Large intestine (tissue), 12 donors: ENCODE data around the gene S100Z. TPM values are rescaled to one million over a fixed set of nuclear protein-coding genes. Genes with fewer than 3 reads are reported as not detected.
A peak's percentile ranks its signal among the peaks of the same experiment; 100 is the strongest.

Source experiments
- DNase-seq, 2 donors: peaks; one replicate each; pipeline versions ENCODE4 v3.0.0 to v3.0.0-alpha.2; 2013
- H3K27ac ChIP-seq: one replicate; pipeline ENCODE4 v1.5.1; 2013; ENCODE audit warnings: low read length
- H3K27me3 ChIP-seq: 2 replicates; pipeline ENCODE4 v1.6.1; 2013; ENCODE audit warnings: low read length; ENCODE audit not compliant: control insufficient read depth, insufficient read depth
- H3K36me3 ChIP-seq: 2 replicates; pipeline ENCODE4 v1.6.1; 2013; ENCODE audit warnings: low read length; ENCODE audit not compliant: control insufficient read depth, insufficient read depth
- H3K4me1 ChIP-seq: one replicate; pipeline ENCODE4 v1.6.1; 2013; ENCODE audit warnings: low read length; ENCODE audit not compliant: control insufficient read depth, insufficient read depth
- H3K4me3 ChIP-seq: one replicate; pipeline ENCODE4 v1.5.1; 2013; ENCODE audit warnings: low read length
- H3K9me3 ChIP-seq: one replicate; pipeline ENCODE4 v1.6.1; 2013; ENCODE audit warnings: mild to moderate bottlenecking, low read depth, low read length, moderate library complexity; ENCODE audit not compliant: control insufficient read depth
- WGBS: methylation state at CpG from one replicate; pipeline ENCODE4 v1.1.5; 2013; ENCODE audit warnings: low lambda C conversion rate; ENCODE audit not compliant: insufficient coverage; 5-methylcytosine and 5-hydroxymethylcytosine counted together
- long read RNA-seq, 11 donors: transcript quantifications; one replicate each; lab custom pipeline, GENCODE V29; 2026
- polyA plus RNA-seq: library from polyadenylated mRNA; unstranded; fragments of 120-200 nt; gene quantifications from one replicate; pipeline ENCODE4 v1.2.1, GENCODE V29; 2013

The S100Z gene
- polyA plus RNA-seq, result 0.51 TPM
- long read RNA-seq, donor 1, result 0 reads
- long read RNA-seq, donor 2, result 0 reads
- long read RNA-seq, donor 3, result 0 reads
- long read RNA-seq, donor 4, result 0 reads
- long read RNA-seq, donor 5, result 0 reads
- long read RNA-seq, donor 6, result 0 reads
- long read RNA-seq, donor 7, result 0 reads
- long read RNA-seq, donor 8, result 0 reads
- long read RNA-seq, donor 9, partial matches to known transcripts, result 0 of 1 reads
- long read RNA-seq, donor 9, other reads (novel, unspliced or antisense), result 0 of 1 reads
- long read RNA-seq, donor 10, result 0 reads
- long read RNA-seq, donor 11, result 0 reads

DNA sequence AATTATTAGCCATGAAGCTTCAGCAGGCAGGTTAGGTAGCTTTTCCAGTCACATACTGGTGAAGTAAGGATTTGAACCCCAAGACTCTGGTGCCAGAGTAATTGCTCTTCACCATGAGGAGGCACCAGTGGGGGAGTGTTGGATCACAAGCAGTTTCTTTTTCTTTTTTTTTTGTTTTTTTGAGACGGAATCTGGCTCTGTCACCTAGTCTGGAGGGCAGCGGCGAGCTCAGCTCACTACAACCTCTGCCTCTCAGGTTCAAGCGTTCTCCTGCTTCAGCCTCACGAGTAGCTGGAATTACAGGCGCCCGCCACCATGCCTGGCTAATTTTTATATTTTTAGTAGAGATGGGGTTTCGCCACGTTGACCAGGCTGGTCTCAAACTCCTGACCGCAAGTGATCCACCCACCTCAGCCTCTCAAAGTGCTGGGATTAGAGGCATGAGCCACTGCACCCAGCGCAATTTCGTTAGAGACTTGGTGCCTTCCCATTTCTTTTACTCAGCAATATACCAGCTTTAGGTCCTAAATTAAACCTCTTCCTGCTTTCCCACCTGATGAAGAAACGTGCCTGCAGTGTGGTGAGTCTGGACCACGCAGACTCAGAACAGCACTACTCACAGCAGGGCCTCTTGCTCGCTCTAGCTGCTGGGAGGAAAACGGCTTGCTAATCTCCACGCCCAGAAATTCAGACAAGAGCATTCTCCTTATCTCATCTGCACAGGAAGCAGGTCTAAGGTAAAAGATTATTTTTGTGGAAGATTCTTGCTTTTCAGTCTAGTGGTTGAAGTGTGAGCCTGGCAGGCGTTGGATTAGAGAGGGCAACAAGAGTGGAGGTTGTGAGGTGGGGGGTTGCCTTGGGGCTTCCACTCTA is at the start of gene S100Z:
S100Z (plus strand) TSS at position 596 of the 873 bp plus-strand sequence. CDS start 25,346 bp downstream, outside the sequence.
- H3K4me3 ChIP-seq, result no peak within 1 kb of the TSS
- 100% methylated on average over 1 of the region's 18 CpGs for WGBS
- DNase-seq, result peak; percentile 74 to 87
- H3K27me3 ChIP-seq, result no peaks in the 10 kb centered on the region
- peaks cover 38% of the 10 kb centered on the region for H3K4me1 ChIP-seq
- H3K27ac ChIP-seq, result peak within 1 kb of the TSS; percentile 65
- H3K36me3 ChIP-seq, result no peaks in the 10 kb centered on the region
- H3K9me3 ChIP-seq, result no peaks in the 10 kb centered on the region

DNA sequence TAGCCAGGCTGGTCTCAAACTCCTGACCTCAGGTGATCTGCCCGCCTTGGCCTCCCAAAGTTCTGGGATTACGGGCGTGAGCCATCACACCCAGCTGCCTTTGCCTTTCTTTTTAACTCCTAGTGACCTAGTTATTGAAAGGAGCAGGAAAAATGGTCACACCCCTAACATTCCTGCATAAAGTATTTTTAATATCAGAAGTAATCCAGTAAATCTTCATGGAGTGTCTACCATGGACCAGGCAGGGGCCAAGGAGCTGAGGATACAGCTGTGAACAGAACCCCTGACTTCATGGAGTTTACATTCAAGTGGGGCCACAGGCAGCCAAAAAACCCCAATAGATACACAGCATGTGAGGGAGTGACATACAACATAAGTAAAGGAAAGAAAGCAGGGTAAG is 49.2 kb upstream of the S100Z start:
- H3K4me3 ChIP-seq, result no peak overlapping the region
- no peaks in the 10 kb centered on the region for H3K36me3 ChIP-seq
- H3K9me3 ChIP-seq, result peaks cover 8% of the 10 kb centered on the region
- DNase-seq, result no peak
- no peaks in the 10 kb centered on the region for H3K27me3 ChIP-seq
- no CpG with 5 or more reads among the region's 3 CpGs for WGBS
- peaks cover 12% of the 10 kb centered on the region for H3K4me1 ChIP-seq
- H3K27ac ChIP-seq, result no peak overlapping the region

DNA sequence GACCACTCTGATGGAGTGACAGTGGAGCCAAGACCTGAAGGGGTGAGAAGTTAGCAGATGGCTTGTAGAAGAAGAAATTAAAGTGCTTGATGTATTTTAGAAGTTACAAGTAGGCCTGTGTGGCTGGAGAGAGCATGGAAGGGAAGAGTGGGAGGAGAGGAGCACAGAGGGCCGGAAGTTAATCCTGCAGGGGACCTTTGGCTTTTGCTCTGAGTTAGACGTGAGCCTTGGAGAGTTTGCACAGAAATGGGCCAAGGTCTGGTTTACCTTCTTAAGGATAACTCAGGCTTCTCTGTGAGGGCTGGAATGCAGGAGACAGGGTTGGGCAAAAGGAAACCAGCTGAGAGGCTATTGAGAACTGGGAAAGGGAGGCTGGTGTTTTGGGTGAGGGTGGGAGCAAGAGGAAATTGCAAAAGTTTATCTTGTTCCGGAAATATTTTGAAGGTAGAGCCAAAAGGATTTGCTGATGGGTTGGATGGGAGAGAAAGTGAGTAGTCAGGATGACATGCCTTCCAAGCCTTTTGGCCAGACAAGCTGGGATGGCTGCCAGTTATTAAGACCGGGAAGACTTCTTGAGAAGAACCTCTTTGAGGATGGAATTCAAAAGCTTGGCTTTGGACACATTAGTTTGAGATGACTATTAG is 48.5 kb upstream of the S100Z start:
- DNase-seq, result no peak
- peak overlapping the region; percentile 13 for H3K27ac ChIP-seq
- WGBS, result 80% methylated on average over 1 of the region's 4 CpGs
- no peaks in the 10 kb centered on the region for H3K36me3 ChIP-seq
- peaks cover 8% of the 10 kb centered on the region for H3K9me3 ChIP-seq
- H3K27me3 ChIP-seq, result no peaks in the 10 kb centered on the region
- H3K4me3 ChIP-seq, result no peak overlapping the region
- peaks cover 15% of the 10 kb centered on the region for H3K4me1 ChIP-seq

DNA sequence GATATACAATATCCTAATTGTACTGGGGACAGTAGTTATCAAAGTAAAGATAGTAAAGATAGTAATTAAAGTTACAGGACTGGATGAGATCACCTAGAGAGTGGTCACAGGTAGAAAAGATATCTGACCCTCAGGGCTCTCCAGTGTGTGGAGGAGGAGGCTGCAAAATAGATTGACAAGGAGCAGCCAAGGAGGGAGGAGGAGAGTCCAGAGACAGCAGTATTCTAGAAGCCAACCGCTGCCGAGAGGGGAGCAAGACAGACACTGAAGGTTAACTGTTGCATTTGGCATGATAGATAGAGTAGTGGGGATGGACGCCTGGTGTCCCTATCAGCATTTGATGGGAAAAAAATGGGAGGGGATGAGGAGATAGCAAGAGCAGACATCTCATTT is 48.0 kb upstream of the S100Z start:
- Histone ChIP-seq H3K36me3 (no peaks in the 10 kb centered on the region), H3K27me3 (no peaks in the 10 kb centered on the region), H3K4me1 (peaks cover 18% of the 10 kb centered on the region), H3K4me3 (no peak overlapping the region), H3K9me3 (peaks cover 8% of the 10 kb centered on the region), H3K27ac (no peak overlapping the region)
- DNase-seq, result no peak
- no CpG with 5 or more reads among the region's 3 CpGs for WGBS

DNA sequence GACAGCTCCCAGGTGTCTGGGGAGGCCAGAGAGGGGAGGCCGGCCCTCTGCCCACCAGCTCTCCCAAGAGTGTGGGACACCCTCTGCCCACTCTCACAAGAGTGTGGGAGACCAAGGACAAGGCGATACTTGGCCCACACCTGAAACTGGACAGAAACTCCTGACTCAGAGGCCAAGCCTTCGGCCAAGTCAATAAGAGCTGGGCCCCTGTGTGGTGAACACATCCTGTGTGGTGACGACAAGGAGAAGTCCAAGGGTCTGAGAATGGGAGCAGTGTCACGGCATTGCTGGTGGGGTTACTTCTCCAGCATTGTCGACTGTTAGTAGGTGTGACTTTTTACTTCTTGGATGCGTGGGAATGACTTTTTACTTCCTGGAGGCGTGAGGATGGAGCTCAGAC is 45.5 kb upstream of the S100Z start:
- no CpG with 5 or more reads among the region's 8 CpGs for WGBS
- H3K9me3 ChIP-seq, result peaks cover 3% of the 10 kb centered on the region
- peaks cover 23% of the 10 kb centered on the region for H3K4me1 ChIP-seq
- H3K27ac ChIP-seq, result peak overlapping the region; percentile 95
- no peaks in the 10 kb centered on the region for H3K27me3 ChIP-seq
- H3K4me3 ChIP-seq, result no peak overlapping the region
- no peaks in the 10 kb centered on the region for H3K36me3 ChIP-seq
- DNase-seq, result peak; percentile 62 to 80

DNA sequence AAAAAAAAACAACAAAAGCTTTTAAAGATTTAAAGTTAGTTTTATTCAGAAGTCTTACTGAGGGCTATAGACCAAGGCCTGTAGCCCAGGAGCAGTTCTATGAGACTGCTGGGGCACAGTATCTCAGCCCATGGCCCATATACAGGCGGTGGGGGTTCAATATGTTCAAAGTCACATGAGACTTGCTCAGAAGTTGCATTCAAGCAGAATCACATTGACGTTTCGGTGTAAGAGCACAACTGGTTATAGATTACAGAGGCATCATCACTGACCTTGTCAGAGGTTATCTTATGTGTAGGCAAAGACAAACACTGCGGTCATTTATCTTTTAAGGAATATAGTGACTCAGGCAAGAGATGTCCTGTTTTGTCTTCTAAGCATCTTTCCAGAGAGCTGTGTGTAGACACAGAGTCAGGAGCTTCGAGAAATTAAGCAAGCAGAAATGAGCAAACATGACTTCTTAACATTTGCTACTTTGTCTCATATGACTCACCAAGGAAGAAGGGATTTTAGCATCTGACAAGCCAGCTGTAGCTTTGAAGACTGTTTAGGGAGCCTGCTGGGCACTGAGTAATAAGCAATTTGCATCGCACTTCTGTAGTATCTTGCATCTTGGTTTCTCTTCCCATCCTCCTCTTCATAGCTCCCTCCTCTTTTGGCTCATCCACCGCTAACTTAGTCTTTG is 43.9 kb upstream of the S100Z start:
- H3K36me3 ChIP-seq, result no peaks in the 10 kb centered on the region
- H3K27me3 ChIP-seq, result no peaks in the 10 kb centered on the region
- 40% methylated on average over 1 of the region's 7 CpGs for WGBS
- DNase-seq, result peak; percentile 81 to 83
- peak overlapping the region; percentile 95 for H3K27ac ChIP-seq
- no peaks in the 10 kb centered on the region for H3K9me3 ChIP-seq
- no peak overlapping the region for H3K4me3 ChIP-seq
- peaks cover 23% of the 10 kb centered on the region for H3K4me1 ChIP-seq

DNA sequence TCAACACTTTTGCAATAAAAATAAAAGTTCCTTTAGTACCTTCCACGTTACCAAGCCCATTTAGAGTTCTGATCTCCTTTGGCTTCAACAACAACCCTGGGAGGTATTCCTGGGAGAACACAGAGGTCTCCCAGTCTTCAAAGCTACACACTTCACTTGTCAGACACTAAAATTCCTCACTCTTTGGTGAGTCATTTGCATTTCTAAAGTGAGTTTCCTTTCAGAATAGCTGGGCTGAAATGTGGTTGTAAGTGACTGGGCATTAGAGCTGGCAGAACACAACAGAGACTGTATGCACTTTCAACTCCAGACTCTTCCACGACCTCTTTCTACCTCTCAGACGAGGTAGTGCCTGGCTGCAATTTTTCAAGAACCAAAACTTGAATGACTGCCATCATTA is 42.5 kb upstream of the S100Z start:
- H3K4me3 ChIP-seq, result no peak overlapping the region
- peak overlapping the region; percentile 95 for H3K27ac ChIP-seq
- H3K27me3 ChIP-seq, result no peaks in the 10 kb centered on the region
- WGBS, result no CpG with 5 or more reads among the region's 3 CpGs
- peaks cover 11% of the 10 kb centered on the region for H3K9me3 ChIP-seq
- H3K36me3 ChIP-seq, result no peaks in the 10 kb centered on the region
- peaks cover 23% of the 10 kb centered on the region for H3K4me1 ChIP-seq
- DNase-seq, result no peak

DNA sequence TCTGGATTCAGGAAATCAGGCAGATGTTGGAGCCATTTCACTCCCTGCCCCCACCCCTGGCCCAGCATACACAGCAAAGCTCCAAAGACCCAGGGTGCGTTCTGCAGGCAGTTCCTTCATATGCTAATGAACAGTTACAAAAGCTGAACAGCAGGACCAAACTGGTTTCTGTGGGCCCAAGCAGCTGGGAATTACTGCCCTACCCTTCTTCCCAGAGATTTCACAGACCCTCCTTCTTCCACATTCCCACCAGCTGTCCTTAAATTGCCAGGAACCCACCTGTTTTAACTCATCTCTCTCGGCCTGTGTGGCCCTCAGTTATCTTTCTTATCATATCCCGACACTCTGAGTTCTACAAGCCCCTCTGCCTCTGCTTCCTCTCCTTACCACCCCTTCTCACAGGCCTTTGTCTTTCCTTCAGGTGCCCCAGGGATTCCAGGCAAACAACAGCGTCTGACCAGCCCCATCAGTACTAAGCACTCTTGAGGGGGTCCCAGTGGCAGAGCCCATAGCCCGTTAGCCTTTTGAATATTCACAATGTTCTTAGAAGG is 41.6 kb upstream of the S100Z start:
- DNase-seq, result no peak
- peaks cover 12% of the 10 kb centered on the region for H3K9me3 ChIP-seq
- WGBS, result no CpG with 5 or more reads among the region's 5 CpGs
- peaks cover 23% of the 10 kb centered on the region for H3K4me1 ChIP-seq
- no peaks in the 10 kb centered on the region for H3K36me3 ChIP-seq
- no peak overlapping the region for H3K4me3 ChIP-seq
- H3K27me3 ChIP-seq, result no peaks in the 10 kb centered on the region
- no peak overlapping the region for H3K27ac ChIP-seq

DNA sequence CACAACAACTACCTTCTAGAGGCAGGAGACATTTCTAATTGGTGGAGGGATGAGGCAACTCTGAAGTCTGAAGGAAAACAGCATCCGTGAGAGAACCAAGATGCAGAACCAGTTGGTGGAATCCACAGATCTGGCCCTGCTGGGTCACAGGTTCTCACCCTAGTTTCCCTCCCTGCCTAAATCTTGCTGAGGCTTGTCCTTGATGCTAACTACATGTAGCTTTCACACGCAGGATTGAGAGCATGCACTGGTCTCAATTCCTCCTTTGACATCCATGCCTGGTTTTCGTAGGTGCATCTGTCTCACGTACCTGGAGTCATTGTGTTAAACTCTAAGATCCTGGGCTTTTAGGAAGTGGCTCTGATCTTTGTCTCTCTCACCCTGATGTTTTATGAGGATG is 40.7 kb upstream of the S100Z start:
- Histone ChIP-seq H3K36me3 (no peaks in the 10 kb centered on the region), H3K4me1 (peaks cover 20% of the 10 kb centered on the region), H3K27ac (no peak overlapping the region), H3K27me3 (no peaks in the 10 kb centered on the region), H3K9me3 (peaks cover 12% of the 10 kb centered on the region), H3K4me3 (no peak overlapping the region)
- DNase-seq, result no peak
- no CpG with 5 or more reads among the region's 4 CpGs for WGBS

DNA sequence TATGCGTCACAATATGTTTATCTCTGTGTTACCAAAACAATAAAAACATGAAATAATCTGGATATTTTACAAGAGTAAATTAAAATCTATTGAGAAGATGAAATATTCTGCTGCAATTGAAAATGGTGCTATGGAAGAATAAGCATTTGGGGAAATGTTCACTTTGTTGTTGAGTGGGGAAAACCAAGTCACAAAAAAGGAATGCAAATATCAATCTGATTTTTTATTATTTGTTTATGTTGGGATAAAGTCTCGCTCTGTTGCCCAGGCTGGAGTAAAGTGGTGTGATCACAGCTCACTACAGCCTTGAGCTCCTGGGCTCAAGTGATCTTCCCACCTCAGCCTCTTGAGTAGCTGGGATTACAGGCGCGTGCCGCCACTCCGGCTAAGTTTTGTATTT is 39.6 kb upstream of the S100Z start:
- WGBS, result no CpG with 5 or more reads among the region's 6 CpGs
- Histone ChIP-seq H3K4me3 (no peak overlapping the region), H3K4me1 (peaks cover 14% of the 10 kb centered on the region), H3K36me3 (no peaks in the 10 kb centered on the region), H3K27me3 (no peaks in the 10 kb centered on the region), H3K27ac (no peak overlapping the region), H3K9me3 (peaks cover 12% of the 10 kb centered on the region)
- no peak for DNase-seq
